ENCODE data around the gene NCL.

GRCh38 chr2:231429901-231430300, 34.4 kb downstream of the NCL start:
- TF ChIP-seq, protein P1, sequence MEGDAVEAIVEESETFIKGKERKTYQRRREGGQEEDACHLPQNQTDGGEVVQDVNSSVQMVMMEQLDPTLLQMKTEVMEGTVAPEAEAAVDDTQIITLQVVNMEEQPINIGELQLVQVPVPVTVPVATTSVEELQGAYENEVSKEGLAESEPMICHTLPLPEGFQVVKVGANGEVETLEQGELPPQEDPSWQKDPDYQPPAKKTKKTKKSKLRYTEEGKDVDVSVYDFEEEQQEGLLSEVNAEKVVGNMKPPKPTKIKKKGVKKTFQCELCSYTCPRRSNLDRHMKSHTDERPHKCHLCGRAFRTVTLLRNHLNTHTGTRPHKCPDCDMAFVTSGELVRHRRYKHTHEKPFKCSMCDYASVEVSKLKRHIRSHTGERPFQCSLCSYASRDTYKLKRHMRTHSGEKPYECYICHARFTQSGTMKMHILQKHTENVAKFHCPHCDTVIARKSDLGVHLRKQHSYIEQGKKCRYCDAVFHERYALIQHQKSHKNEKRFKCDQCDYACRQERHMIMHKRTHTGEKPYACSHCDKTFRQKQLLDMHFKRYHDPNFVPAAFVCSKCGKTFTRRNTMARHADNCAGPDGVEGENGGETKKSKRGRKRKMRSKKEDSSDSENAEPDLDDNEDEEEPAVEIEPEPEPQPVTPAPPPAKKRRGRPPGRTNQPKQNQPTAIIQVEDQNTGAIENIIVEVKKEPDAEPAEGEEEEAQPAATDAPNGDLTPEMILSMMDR (conservative IDR thresholded peaks at IDR 0.05), result no peak
- TF ChIP-seq EZH2 (IDR thresholded peaks at IDR 0.05; ENCODE audit: low read depth), result no peak

Data from PC-9 (cell line).